Inflammatory macrophage (primary cell): ENCODE results near the gene TMCO4.

Experiments used
- DNase-seq, 2 donors: peaks; one replicate each; pipeline ENCODE4 v3.0.0-alpha.2; 2020 to 2022

Gene TMCO4

DNA sequence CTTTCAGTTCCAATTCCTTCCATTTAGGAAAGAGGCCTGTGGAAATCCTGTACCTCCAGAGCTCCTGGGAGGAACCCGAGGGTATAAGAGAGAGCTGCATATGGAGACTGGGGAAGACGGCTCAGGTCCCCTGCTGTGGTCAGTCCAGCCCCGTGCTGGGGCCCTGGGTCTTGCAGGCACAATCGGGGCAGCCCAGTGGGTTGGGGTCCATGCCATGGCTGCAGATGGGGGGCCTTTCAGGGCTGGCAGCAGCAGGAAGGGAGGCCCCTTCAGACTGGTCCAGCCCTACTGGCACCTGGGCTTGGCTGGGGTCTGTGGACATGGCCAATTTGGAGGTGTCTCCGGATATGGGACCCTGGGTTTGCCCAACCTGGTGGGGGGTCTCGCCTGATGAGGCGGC lies 116.8 kb downstream of the TMCO4 start:
- no peak for DNase-seq

GRCh38 chr1:19682257-19682656 lies 117.5 kb downstream of the TMCO4 start:
- no peak for DNase-seq

GRCh38 chr1:19680644-19681043 lies 119.1 kb downstream of the TMCO4 start:
- DNase-seq = no peak

DNA sequence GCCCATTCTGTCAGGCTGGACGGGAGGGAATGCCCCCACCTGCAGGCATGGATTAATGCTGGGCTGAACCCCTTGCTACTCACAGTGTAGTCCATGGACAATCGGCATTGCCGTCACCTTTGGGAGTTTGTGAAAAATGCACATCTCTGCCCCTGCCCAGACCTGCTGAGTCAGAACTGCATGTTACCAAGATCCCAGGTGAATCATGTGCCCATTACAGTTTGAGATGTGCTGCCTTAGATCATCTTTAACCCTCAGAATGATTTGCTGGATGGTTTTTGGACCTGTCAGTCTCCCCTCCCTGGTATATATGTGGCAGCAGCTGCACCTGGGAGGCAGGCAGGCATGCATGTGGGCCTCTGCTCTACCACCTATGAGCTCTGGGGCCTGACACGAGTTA lies 120.0 kb downstream of the TMCO4 start:
- no peak for DNase-seq

DNA sequence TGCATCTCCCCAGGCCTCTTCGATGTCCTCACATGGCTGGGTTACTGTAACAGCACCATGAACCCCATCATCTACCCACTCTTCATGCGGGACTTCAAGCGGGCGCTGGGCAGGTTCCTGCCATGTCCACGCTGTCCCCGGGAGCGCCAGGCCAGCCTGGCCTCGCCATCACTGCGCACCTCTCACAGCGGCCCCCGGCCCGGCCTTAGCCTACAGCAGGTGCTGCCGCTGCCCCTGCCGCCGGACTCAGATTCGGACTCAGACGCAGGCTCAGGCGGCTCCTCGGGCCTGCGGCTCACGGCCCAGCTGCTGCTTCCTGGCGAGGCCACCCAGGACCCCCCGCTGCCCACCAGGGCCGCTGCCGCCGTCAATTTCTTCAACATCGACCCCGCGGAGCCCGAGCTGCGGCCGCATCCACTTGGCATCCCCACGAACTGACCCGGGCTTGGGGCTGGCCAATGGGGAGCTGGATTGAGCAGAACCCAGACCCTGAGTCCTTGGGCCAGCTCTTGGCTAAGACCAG lies 120.7 kb downstream of the TMCO4 start:
- no peak for DNase-seq

DNA sequence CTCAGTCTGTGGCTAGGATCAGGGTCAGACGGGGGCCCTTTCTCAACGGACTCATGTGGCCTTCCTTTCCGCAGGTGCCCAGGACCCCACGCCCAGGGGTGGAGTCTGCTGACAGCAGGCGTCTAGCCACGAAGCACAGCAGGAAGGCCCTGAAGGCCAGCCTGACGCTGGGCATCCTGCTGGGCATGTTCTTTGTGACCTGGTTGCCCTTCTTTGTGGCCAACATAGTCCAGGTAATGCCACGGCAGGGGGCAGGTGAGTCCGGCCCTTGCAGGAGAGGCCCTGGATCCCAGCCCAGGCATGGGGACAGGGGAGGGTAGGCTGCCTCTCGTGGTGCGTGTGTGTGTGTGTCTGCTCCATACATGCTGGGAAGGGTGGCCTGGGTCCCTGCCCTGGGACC lies 121.2 kb downstream of the TMCO4 start:
- no peak for DNase-seq

- DNase-seq = peak in 1 of 2 donors; percentile 14
Measured at GRCh38 chr1:19676438-19676922, 123.2 kb downstream of the TMCO4 start.

DNA sequence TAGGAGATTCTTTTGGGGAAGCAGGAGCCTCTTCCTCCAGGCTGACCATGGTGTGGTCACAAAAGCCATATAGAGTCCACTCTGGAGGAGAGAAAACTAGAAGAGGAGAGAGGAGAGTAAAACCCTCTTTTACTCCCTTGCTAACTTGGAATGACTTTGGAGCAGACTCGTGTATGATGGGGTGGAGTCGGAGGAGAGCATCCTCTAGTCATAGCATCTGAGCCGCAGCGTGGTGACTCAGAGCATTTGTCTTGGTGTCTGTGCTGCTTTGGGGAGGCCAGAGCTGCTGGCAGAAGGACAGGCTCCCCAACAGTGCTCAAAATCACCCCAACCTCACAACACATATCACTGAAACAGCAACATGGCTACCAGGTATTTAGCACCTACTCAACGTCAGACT lies 123.9 kb downstream of the TMCO4 start:
- no peak for DNase-seq

DNA sequence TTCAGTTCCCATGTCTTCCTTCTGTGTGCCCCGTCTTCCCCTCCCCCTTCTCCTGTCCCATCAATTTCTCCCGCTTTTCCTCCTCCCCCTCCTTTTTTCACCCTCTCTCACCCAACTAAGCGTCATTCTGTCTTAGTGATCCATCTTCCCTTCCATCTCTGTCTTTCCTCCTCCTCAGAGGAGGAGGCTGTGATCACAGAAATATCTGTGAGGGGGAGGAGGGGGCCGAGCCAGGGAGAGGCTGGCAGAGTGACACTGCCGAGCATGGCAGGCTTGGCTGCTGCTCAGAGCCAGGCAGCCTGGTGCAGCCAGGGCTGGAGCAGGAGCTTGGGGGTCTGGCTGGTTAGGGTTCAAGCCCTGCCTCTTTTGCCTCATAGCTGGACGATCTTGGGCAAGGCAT lies 127.5 kb downstream of the TMCO4 start:
- DNase-seq = no peak

DNA sequence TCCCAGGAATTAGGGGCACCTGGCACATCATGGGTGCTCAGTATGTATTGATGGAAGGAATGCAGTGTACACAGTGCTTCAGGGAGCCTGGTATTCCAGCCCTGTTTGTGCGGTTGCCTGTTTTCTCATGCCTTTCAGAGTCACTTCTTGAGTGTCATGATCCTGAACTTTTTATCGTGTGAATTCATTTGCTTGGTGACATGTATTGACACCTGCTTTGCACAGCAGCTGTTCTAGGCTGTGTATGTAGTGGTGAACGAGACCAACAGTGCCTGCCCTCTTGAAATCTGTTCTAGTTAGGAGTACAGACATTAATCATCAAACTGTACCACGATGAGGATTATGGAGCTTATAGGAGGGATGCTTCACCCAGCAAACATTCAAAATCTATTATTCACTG lies 128.9 kb downstream of the TMCO4 start:
- DNase-seq = no peak

DNA sequence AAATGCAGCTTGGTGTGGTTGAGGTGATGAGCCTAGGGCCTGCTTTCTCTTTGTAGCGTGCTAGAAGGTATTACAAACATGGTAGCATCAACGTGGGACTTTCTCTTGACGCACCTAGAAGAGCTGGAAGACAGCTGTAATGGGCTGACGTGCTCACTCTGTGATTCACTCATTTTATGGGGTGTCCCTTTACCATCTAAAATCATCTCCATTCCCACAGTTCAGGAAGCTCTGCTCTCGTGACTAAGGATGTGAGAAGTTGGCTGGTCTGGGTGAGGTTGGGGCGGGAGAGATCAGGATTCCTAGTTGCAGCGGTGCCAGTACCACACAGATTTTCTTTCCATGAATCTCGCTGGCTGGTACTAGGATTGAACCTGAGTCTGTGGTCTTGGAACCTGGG lies 130.8 kb downstream of the TMCO4 start:
- no peak for DNase-seq

- no peak for DNase-seq
Measured at GRCh38 chr1:19665496-19666465, 133.9 kb downstream of the TMCO4 start.

DNA sequence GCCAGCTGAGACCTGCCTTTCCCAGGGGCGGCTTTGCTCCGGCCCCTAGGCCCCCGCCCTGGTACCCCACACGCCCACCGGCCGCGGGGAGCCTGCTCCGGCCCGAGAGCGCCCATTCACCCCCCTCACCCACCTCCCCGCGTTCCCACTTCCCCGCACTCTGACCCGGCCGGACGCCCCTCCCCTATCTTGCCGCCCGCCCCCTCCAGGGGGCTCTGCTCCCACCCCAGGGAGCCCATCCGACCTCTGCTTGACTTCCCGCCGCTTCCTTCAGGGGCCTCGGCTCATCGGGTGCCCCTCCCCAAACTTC lies 134.6 kb downstream of the TMCO4 start:
- DNase-seq = no peak

DNA sequence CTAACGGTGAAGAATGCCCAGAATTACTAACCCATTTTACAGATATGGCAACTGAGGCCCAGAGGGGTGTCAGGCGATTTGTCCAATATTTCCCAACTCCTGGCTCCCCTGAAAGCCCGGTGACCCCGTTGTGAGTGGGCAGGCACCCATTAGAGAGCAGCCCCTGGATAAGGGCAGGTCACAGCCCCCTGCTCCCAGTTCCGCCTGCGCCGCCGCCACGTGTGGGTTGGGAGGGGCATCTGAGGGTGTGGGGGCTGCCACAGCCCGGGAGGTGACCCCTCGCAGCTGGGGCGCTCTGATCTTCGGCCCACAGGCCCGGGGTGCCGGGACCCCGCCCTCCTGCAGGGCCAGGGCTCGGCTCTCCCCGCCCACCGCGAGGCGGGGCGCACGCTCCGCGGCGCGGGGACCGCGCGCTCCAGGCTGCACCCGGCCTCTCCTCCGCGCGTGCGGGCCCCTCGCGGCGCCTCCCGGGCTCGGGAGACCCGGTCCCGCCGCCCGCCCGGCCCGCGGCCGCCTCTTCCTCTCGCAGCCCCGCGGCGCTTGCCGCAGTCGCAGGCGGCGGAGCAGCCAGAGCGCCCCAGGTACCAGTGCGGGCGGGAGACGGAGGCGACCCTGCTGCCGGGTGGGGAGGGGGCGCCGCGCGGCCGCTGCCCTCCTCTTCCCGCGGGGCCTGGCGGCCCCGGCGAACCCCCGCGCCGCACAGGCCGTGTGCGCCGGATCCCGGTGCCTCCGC lies 135.1 kb downstream of the TMCO4 start, which contains the start of gene HTR6:
Gene HTR6 (plus strand): TSS at position 423 of the 733 bp plus-strand sequence. CDS start 879 bp downstream, outside the sequence.
- no peak for DNase-seq

DNA sequence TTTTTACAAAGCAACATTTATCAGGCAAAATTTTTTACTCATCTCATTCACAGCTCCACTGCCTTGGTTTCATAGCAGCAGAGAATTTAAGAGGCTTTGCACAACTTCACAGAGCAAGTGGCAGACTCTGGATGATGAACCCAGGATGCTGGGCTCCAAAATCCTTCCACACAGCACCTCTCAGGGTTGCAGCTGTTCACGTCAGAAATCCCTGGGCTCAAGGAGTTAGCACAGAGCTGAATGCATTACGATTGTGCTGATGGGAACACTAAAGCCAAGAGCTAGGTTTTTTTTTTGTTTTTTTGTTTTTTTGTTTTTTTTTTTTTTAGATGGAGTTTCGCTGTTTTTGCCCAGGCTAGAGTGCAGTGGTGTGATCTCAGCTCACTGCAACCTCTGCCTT lies 137.4 kb downstream of the TMCO4 start:
- DNase-seq = no peak

DNA sequence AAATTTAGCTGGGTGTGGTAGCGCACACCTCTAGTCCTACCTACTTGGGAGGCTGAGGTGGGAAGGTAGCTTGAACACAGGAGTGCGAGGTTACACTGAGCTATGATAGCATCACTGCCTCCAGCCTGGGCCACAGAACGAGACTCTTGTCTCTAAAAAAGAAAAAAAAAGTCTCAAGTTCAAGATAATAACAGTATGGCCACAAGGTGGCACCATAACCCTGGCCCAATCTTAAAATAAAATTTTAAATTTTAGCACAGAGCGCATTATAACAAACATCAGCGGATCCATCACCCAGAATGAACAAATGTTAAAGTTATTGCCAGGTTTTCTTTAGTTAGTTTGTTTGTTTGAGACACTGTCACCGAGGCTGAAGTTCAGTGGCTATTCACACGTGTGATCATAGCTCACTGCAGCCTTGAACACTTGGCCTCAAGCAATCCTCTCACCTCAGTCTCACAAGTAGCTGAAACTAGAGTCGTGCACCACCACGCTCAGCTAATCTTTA lies 137.9 kb downstream of the TMCO4 start:
- DNase-seq = peak; percentile 35 to 56

DNA sequence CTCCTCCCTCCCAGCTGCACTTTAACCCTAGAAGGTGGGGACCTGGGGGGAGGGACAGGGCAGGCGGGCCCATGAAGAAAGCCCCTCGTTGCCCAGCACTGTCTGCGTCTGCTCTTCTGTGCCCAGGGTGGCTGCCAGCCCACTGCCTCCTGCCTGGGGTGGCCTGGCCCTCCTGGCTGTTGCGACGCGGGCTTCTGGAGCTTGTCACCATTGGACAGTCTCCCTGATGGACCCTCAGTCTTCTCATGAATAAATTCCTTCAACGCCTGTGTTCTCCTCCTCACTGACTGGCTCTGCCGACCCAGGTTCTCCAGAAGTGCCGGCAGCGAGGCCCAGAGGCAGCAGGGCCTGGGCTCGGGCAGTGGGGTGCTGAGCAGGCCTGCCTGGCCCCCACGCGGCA lies 141.5 kb downstream of the TMCO4 start:
- no peak for DNase-seq

DNA sequence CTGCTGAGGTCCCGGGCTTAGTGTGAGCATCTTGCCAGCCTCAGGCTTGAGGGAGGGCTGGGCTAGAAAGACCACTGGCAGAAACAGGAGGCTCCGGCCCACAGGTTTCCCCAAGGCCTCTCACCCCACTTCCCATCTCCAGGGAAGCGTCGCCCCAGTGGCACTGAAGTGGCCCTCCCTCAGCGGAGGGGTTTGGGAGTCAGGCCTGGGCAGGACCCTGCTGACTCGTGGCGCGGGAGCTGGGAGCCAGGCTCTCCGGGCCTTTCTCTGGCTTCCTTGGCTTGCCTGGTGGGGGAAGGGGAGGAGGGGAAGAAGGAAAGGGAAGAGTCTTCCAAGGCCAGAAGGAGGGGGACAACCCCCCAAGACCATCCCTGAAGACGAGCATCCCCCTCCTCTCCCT lies 142.2 kb downstream of the TMCO4 start:
- no peak for DNase-seq

DNA sequence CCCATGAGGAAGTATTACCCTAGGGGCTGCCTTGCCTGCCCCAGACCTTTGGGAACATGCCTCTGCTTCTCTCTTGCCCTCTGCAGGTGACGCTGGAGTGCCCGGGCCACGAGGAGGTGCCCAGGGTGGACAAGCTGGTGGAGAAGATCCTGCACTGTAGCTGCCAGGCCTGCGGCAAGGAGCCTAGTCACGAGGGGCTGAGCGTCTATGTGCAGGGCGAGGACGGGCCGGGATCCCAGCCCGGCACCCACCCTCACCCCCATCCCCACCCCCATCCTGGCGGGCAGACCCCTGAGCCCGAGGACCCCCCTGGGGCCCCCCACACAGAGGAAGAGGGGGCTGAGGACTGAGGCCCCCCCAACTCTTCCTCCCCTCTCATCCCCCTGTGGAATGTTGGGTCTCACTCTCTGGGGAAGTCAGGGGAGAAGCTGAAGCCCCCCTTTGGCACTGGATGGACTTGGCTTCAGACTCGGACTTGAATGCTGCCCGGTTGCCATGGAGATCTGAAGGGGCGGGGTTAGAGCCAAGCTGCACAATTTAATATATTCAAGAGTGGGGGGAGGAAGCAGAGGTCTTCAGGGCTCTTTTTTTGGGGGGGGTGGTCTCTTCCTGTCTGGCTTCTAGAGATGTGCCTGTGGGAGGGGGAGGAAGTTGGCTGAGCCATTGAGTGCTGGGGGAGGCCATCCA lies 142.8 kb downstream of the TMCO4 start:
- no peak for DNase-seq

DNA sequence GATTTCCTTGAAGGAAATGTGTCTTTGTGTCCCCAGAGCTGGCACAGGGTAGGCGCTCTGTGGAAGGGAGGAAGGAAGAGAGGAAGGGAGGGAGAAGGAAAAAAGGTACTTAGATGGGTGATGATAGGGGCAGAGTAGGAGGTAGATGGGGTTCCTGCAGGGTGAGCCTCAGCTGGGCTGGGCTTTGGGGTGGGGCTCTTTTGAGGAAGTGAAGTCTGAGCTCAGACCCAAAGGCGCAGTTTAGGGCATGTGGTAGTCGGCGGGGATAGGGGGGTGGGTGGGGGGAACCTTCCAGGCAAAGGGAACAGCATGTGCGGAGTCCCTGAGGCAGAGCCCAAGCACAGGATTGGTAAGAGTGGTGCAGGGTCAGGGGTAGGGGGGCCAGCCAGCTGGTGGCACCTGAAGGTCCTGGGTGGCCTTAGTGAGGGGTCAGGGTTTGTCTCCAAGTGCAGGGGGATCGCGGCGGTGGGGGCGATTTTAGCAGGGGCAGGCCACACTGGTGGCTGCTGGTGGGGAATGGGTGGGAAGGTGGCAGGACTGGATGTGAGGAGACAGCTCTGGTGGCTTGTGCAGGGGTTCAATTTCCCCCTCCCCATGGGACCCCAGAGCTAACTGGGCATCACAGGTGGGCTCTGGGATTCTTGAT lies 143.5 kb downstream of the TMCO4 start:
- no peak for DNase-seq

GRCh38 chr1:19655718-19656080 lies 144.0 kb downstream of the TMCO4 start:
- no peak for DNase-seq
